ENCODE results near the gene ATL1. TPM values are rescaled to one million over a fixed set of nuclear protein-coding genes. Genes with fewer than 3 reads are reported as not detected.

ATL1 gene
- total and polyA plus RNA-seq, 7 experiments from 2014 or later, result 1.4 to 4.2 (median 3.8) TPM

DNA sequence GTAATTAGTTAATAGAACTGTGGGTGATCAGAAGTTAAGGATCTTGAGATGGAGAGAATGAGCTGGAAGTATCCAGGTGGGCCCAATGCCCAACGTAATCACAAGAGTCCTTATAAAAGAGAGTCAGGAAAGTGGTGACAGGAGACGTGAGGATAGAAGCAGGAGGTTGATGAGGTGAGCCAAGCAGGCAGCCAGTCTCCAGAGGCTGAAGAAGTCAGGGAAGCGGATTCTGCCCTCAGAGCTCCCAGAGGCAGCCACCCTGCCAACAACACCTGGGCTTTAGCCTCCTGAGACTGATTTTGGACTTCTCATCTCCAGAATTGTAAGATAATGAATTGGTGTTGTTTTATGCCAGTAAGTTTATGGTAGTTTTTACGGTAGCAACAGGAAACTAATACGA, 118.2 kb downstream of the ATL1 start:
- Histone ChIP-seq H3K27me3 (ENCODE audit: control insufficient read depth in 2 of 2, insufficient read depth in 2 of 2, low read length in 2 of 2) (no peaks in the 10 kb centered on the region), H3K9me3 (ENCODE audit: control insufficient read depth in 2 of 3, low read length in 3 of 3) (no peaks in the 10 kb centered on the region), H3K4me1 (ENCODE audit: control insufficient read depth in 2 of 2, insufficient read depth in 2 of 2, low read length in 2 of 2) (no peaks in the 10 kb centered on the region), H3K27ac (ENCODE audit: low read depth, low read length) (no peak overlapping the region), H3K36me3 (ENCODE audit: control insufficient read depth in 2 of 3, insufficient read depth in 3 of 3, low read length in 3 of 3) (no peaks in the 10 kb centered on the region), H3K4me3 (ENCODE audit: low read length) (no peak overlapping the region)
- Mint-ChIP-seq H3K4me1 (peaks cover 5 to 12% (median 5%) of the 10 kb centered on the region in 7 donors), H3K4me3 (no peak overlapping the region), H3K9me3 (no peaks in the 10 kb centered on the region), H3K27ac (no peak overlapping the region), H3K36me3 (no peaks in the 10 kb centered on the region), H3K27me3 (peaks cover 0 to 7% (median 0%) of the 10 kb centered on the region in 5 donors)
- CTCF ChIA-PET, result no interaction called here
- intact Hi-C loops (cut with micrococcal nuclease), result no loop called here
- no peak for ATAC-seq
- DNase-seq, result no peak
- POLR2A ChIA-PET, result interaction anchor here (0.9 kb wide), 1 partner anchor 9 kb away, joined by 3 read pairs; no protein-coding TSS in a partner anchor

DNA sequence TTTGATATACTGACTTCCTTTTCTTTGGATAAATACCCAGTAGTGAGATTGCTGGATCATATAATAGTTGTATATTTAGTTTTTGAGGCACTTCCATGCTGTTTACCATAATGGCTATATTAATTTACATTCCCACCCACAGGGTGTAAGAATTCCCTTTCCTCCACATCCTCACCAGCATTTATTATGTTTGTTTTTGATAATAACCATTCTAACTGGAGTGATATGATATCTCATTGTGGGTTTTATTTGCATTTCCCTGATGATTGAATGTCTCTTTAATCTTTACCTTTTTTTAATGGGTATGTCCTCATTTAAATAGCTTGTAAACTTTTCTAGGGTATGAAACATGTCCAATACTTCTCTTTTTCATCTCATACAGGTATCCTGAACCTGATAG, 119.7 kb downstream of the ATL1 start:
- intact Hi-C loops (cut with micrococcal nuclease), result no loop called here
- H3K4me1 ChIP-seq (ENCODE audit: control insufficient read depth in 2 of 2, insufficient read depth in 2 of 2, low read length in 2 of 2), result no peaks in the 10 kb centered on the region
- no peak overlapping the region for H3K27ac ChIP-seq (ENCODE audit: low read depth, low read length)
- POLR2A ChIA-PET, result no interaction called here
- H3K27me3 Mint-ChIP-seq, result peaks cover 0 to 11% (median 0%) of the 10 kb centered on the region in 5 donors
- H3K27ac Mint-ChIP-seq, result no peak overlapping the region
- CTCF ChIA-PET, result no interaction called here
- peaks cover 5 to 12% (median 5%) of the 10 kb centered on the region in 7 donors for H3K4me1 Mint-ChIP-seq
- no peak overlapping the region for H3K4me3 ChIP-seq (ENCODE audit: low read length)
- H3K36me3 Mint-ChIP-seq, result no peaks in the 10 kb centered on the region
- H3K4me3 Mint-ChIP-seq, result no peak overlapping the region
- no peaks in the 10 kb centered on the region for H3K9me3 ChIP-seq (ENCODE audit: control insufficient read depth in 2 of 3, low read length in 3 of 3)
- ATAC-seq, result no peak
- no peak for DNase-seq
- no peaks in the 10 kb centered on the region for H3K27me3 ChIP-seq (ENCODE audit: control insufficient read depth in 2 of 2, insufficient read depth in 2 of 2, low read length in 2 of 2)
- H3K9me3 Mint-ChIP-seq, result no peaks in the 10 kb centered on the region
- no peaks in the 10 kb centered on the region for H3K36me3 ChIP-seq (ENCODE audit: control insufficient read depth in 2 of 3, insufficient read depth in 3 of 3, low read length in 3 of 3)

Other genes starting within 250 kb of the ATL1 start
- gene L2HGDH, start 247.9 kb upstream of the ATL1 start, total RNA-seq, result 10 to 100 TPM in 1 of 5 experiments, 1 to 10 TPM in 4; 3.7 to 10.1 (median 4.8) TPM
- gene L2HGDH, start 247.9 kb upstream of the ATL1 start, polyA plus RNA-seq, result 1 to 10 TPM; 3.0 to 5.3 TPM
- 10 to 100 TPM; 15.5 to 21.2 (median 16.7) TPM for gene DMAC2L, start 247.8 kb upstream of the ATL1 start, total RNA-seq
- 10 to 100 TPM; 13.1 to 27.5 TPM for gene DMAC2L, start 247.8 kb upstream of the ATL1 start, polyA plus RNA-seq
- 10 to 100 TPM in 1 of 5 experiments, 1 to 10 TPM in 4; 2.6 to 14.8 (median 4.9) TPM for gene CDKL1, start 163.3 kb upstream of the ATL1 start, total RNA-seq
- gene CDKL1, start 163.3 kb upstream of the ATL1 start, polyA plus RNA-seq, result 1 to 10 TPM; 2.0 to 7.1 TPM
- 10 to 100 TPM; 30.0 to 47.5 (median 35.1) TPM for gene MAP4K5, start 27.6 kb upstream of the ATL1 start, total RNA-seq
- gene MAP4K5, start 27.6 kb upstream of the ATL1 start, polyA plus RNA-seq, result 10 to 100 TPM; 15.4 to 26.8 TPM
- 1 to 10 TPM; 7.2 to 9.4 (median 8.7) TPM for gene SAV1, start 108.2 kb downstream of the ATL1 start, total RNA-seq
- 1 to 10 TPM; 7.4 to 8.9 TPM for gene SAV1, start 108.2 kb downstream of the ATL1 start, polyA plus RNA-seq

All from naive thymus-derived CD4-positive, alpha-beta T cell (primary cell).